Left forelimb (tissue), 1 donor: ENCODE data around the gene MYO5A.
"Not testable (repeated sequence)": the region's sequence is repeated elsewhere in the genome, so short reads cannot be mapped to it uniquely, and the experiment has no call there.

Experiments used
- DNase-seq: peaks from one replicate; pipeline ENCODE4 v3.0.0-alpha.2; 2018; ENCODE audit warnings: low spot score

The MYO5A gene

GRCh38 chr15:52463638-52464037 lies 65.0 kb downstream of the MYO5A start:
- no peak for DNase-seq

- DNase-seq = no peak
These were observed 65.8 kb downstream of the MYO5A start for GRCh38 chr15:52462806-52463360.

GRCh38 chr15:52459701-52460100 lies 69.0 kb downstream of the MYO5A start:
- DNase-seq = not testable (repeated sequence)

- DNase-seq = not testable (repeated sequence)
These were observed 69.4 kb downstream of the MYO5A start for GRCh38 chr15:52459265-52459664.

GRCh38 chr15:52448011-52448890 lies 80.4 kb downstream of the MYO5A start:
- DNase-seq = no peak

- no peak for DNase-seq
These were observed 82.7 kb downstream of the MYO5A start for GRCh38 chr15:52445954-52446353.

GRCh38 chr15:52445553-52445952 lies 83.1 kb downstream of the MYO5A start:
- no peak for DNase-seq

GRCh38 chr15:52443205-52443604 lies 85.5 kb downstream of the MYO5A start:
- not testable (repeated sequence) for DNase-seq

- no peak for DNase-seq
These were observed 86.8 kb downstream of the MYO5A start for GRCh38 chr15:52441841-52442240.

GRCh38 chr15:52440946-52441345 lies 87.7 kb downstream of the MYO5A start:
- DNase-seq = no peak

- DNase-seq = no peak
These were observed 88.3 kb downstream of the MYO5A start for GRCh38 chr15:52440414-52440813.

- DNase-seq = no peak
These were observed 89.2 kb downstream of the MYO5A start for GRCh38 chr15:52439470-52439869.

- DNase-seq = not testable (repeated sequence)
These were observed 89.6 kb downstream of the MYO5A start for GRCh38 chr15:52439042-52439441.

GRCh38 chr15:52438047-52438446 lies 90.6 kb downstream of the MYO5A start:
- DNase-seq = no peak

GRCh38 chr15:52437646-52438045 lies 91.0 kb downstream of the MYO5A start:
- no peak for DNase-seq

- DNase-seq = no peak
These were observed 91.7 kb downstream of the MYO5A start for GRCh38 chr15:52436981-52437380.

GRCh38 chr15:52434885-52435284 lies 93.8 kb downstream of the MYO5A start:
- no peak for DNase-seq

- no peak for DNase-seq
These were observed 100.4 kb downstream of the MYO5A start for GRCh38 chr15:52428297-52428696.

GRCh38 chr15:52427804-52428203 lies 100.9 kb downstream of the MYO5A start:
- DNase-seq = no peak

GRCh38 chr15:52424856-52425431 lies 103.7 kb downstream of the MYO5A start:
- no peak for DNase-seq

GRCh38 chr15:52423852-52424251 lies 104.8 kb downstream of the MYO5A start:
- DNase-seq = no peak

GRCh38 chr15:52422001-52422400 lies 106.7 kb downstream of the MYO5A start:
- DNase-seq = no peak

- no peak for DNase-seq
These were observed 107.7 kb downstream of the MYO5A start for GRCh38 chr15:52421029-52421428.
